ENCODE results near the gene CCDC194.
A peak's percentile ranks its signal among the peaks of the same experiment; 100 is the strongest.

The CCDC194 gene

DNA sequence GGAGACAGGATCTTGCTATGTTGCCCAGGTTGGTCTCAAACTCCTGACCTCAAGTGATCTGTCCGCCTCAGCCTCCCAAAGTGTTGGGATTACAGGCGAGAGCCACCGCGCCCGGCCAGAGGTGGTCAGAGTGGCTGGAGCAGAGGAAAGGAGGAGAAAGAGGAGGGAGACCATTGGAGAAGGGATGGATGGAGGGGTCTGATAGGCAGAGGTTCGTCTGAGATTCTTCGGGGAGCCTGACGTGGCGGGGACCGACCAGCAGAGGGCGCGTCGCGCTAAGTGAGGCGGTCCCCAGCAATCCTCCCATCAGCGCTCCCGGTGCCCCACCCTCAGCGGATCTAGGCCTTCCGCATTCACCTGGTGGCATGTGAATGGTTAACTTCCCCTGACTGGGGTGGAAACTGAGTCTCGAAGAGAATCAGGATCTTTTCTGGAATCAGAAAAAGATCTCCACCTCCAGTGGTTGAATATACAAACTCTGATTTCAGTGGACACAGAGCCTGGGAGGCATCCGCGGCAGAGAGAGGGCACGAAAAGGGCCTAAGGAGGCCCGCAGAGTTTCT is 47.8 kb downstream of the CCDC194 start:
- peak; percentile 64 for DNase-seq
- peak; percentile 95 for TF ChIP-seq CTCF (IDR thresholded peaks at IDR 0.05; ENCODE audit: low read depth, low read length, missing control alignments)

DNA sequence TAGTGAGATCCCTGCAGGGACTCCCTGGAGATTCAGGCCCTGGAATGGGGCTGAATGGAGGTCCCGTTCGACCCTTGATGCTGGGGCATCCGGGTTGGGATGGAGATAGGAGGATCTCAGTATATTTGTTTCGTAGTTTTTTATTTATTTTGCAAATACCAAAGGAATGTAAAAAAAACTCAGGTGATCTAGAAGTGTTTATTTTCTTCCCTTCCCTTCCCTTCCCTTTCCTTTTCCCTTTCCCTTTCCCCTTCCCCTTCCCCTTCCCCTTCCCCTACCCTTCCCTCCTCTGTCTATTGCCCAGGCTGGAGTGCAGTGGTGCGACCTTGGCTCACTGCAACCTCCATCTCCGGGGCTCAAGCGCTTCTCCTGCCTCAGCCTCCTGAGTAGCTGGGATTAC is 52.2 kb downstream of the CCDC194 start:
- Histone ChIP-seq H3K36me3 (replicated peaks) (no peaks in the 10 kb centered on the region), H3K27ac (no peak overlapping the region), H3K4me3 (ENCODE audit: low read depth, low read length) (no peak overlapping the region), H3K27me3 (replicated peaks) (no peaks in the 10 kb centered on the region)
- TF ChIP-seq CTCF (IDR thresholded peaks at IDR 0.05; ENCODE audit: low read depth, low read length, missing control alignments): no peak
- in situ Hi-C loops (cut with HindIII; ENCODE audit: low pct_ligation_motif_present, low sequenced_read_pairs): no loop called here
- DNase-seq: no peak

More for the DNA sequence above, 47.8 kb downstream of the CCDC194 start:
- Histone ChIP-seq H3K27me3 (replicated peaks) (no peaks in the 10 kb centered on the region), H3K36me3 (replicated peaks) (no peaks in the 10 kb centered on the region), H3K27ac (no peak overlapping the region), H3K4me3 (ENCODE audit: low read depth, low read length) (no peak overlapping the region)
- in situ Hi-C loops (cut with HindIII; ENCODE audit: low pct_ligation_motif_present, low sequenced_read_pairs): no loop called here

DNA sequence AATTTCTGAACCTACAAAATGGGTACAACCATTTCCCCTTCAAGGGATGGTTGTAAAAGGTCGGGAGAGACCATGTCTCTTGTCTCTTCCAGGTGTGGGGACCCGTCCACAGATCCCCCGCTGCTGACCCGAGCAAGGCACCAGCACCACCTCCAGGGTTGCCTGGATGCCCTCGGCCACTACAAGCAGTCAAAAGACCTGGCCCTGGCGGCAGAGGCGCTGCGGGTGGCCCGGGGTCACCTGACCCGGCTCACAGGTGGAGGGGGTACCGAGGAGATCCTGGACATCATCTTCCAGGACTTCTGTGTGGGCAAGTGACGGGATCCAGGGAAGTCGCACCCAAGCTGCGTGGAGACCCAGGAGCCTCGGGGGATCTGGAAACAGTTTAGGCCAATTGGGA is 52.6 kb downstream of the CCDC194 start:
- Histone ChIP-seq H3K27me3 (replicated peaks) (no peaks in the 10 kb centered on the region), H3K36me3 (replicated peaks) (no peaks in the 10 kb centered on the region), H3K4me3 (ENCODE audit: low read depth, low read length) (no peak overlapping the region), H3K27ac (no peak overlapping the region)
- no peak for TF ChIP-seq CTCF (IDR thresholded peaks at IDR 0.05; ENCODE audit: low read depth, low read length, missing control alignments)
- no peak for DNase-seq
- in situ Hi-C loops (cut with HindIII; ENCODE audit: low pct_ligation_motif_present, low sequenced_read_pairs): no loop called here

- no peak overlapping the region for H3K27ac ChIP-seq
- no peaks in the 10 kb centered on the region for H3K27me3 ChIP-seq (replicated peaks)
- no peak overlapping the region for H3K4me3 ChIP-seq (ENCODE audit: low read depth, low read length)
- H3K36me3 ChIP-seq (replicated peaks): no peaks in the 10 kb centered on the region
- in situ Hi-C loops (cut with HindIII; ENCODE audit: low pct_ligation_motif_present, low sequenced_read_pairs): no loop called here
- no peak for DNase-seq
- TF ChIP-seq CTCF (IDR thresholded peaks at IDR 0.05; ENCODE audit: low read depth, low read length, missing control alignments): no peak
Observed at GRCh38 chr19:17340871-17341357, 53.1 kb downstream of the CCDC194 start.
